Subcutaneous abdominal adipose tissue (tissue), 5 donors: ENCODE measurements around the gene LRRC39.
A peak's percentile ranks its signal among the peaks of the same experiment; 100 is the strongest.

Experiments
- H3K27ac ChIP-seq: one replicate; pipeline ENCODE4 v1.7.0; 2013; ENCODE audit warnings: low read depth, mild to moderate bottlenecking, inconsistent platforms, low read length, moderate library complexity
- H3K27me3 ChIP-seq, 5 donors: one replicate each; pipeline ENCODE4 v1.7.0; 2013; ENCODE audit warnings: low read length in 5 of 5, inconsistent platforms in 1 of 5; ENCODE audit not compliant: control insufficient read depth in 5 of 5, insufficient read depth in 4 of 5
- H3K36me3 ChIP-seq, 5 donors: one replicate each; pipeline ENCODE4 v1.7.0; 2013; ENCODE audit warnings: low read length in 5 of 5; ENCODE audit not compliant: control insufficient read depth in 5 of 5, insufficient read depth in 5 of 5
- H3K4me1 ChIP-seq, 5 donors: one replicate each; pipeline ENCODE4 v1.7.0; 2013; ENCODE audit warnings: low read length in 5 of 5, mild to moderate bottlenecking in 3 of 5, moderate library complexity in 1 of 5; ENCODE audit not compliant: control insufficient read depth in 5 of 5, insufficient read depth in 5 of 5
- H3K4me3 ChIP-seq, 5 donors: one replicate each; pipeline ENCODE4 v1.7.0; 2013; ENCODE audit warnings: low read length in 5 of 5, low read depth in 1 of 5
- H3K9ac ChIP-seq, 5 donors: one replicate each; pipeline ENCODE4 v1.7.0; 2013; ENCODE audit warnings: low read length in 5 of 5, mild to moderate bottlenecking in 4 of 5, moderate library complexity in 3 of 5
- H3K9me3 ChIP-seq, 5 donors: one replicate each; pipeline ENCODE4 v1.7.0; 2013; ENCODE audit warnings: low read length in 5 of 5; ENCODE audit not compliant: control insufficient read depth in 5 of 5
- donor health status: healthy.
- donor health status: healthy.
- donor health status: healthy.
- donor health status: healthy.
- donor health status: healthy.

Gene LRRC39

DNA sequence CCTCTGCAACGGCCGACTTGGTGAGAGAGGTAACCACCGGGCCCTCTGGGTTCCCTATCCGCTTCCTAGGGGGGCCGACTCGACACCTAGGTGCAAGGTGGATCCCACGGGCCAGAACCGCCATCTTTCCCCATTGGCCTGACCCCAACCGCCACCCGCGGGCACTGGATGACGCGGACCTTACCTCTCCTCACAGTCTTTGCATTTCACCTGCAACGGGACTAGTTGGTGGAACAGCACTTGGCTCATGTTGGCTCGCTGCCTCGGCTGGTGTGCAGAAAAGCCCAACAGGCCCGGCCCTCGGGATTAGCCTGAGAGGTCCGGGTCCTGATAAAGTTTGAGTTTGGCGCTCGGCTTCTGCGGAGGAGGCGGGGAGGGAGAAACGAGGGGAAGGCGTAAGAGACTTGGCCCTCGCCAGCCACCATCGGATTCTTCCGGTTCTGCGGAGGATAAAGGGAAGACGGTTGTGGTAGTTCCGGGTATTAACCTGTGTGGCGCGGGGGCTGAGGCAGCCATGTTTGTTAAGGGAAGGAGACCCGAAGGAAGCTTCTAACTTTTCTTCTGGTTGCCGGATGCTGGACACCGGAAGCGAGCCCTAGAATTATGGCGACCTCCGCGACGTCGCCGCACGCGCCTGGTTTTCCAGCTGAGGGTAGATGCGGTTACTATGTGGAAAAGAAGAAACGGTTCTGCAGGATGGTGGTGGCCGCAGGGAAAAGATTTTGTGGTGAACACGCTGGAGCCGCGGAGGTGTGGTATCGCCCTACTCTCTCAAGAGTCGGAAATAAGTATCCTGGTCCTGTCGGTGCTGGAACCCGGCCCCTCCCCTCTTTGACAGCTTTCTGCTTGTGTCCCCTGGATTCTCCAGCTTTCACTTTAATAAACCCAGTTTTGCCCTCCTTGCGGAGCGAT, 45.2 kb downstream of the LRRC39 start, which contains the start of the genes SASS6 and TRMT13:
TSS of gene SASS6 (minus strand) at position 365 of the 912 bp plus-strand sequence. CDS start at position 249, 116 bp downstream.
TSS of gene TRMT13 (plus strand) at position 598 of the 912 bp plus-strand sequence. CDS start at position 604, 6 bp downstream.
- Histone ChIP-seq H3K27ac (peak within 1 kb of the TSS; percentile 73), H3K9ac (peak within 1 kb of the TSS; percentile 48 to 85 (median 76)), H3K4me1 (peaks cover 2 to 19% (median 19%) of the 10 kb centered on the region in 5 donors), H3K9me3 (no peaks in the 10 kb centered on the region), H3K4me3 (peak within 1 kb of the TSS; percentile 84 to 97 (median 96)), H3K36me3 (peaks cover 5 to 11% (median 9%) of the 10 kb centered on the region in 5 donors), H3K27me3 (no peaks in the 10 kb centered on the region)

DNA sequence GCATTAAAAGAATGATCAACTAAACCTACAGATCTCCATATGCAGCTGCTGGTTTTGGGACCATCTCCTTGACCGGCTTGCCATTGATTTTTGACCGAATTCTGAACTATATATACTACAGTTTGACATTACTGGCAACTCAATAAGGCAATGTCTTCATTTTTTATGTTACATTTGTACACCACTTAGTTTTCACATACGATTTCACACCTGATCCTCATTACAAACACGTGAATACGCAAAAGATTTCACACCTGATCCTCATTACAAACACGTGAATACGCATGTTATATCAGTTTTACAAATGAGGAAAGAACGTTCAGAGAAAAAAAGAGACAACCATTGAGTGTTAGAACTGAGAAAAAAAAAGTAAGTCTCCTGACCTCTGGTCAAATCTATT, 46.4 kb downstream of the LRRC39 start:
- H3K9me3 ChIP-seq: no peaks in the 10 kb centered on the region
- no peak overlapping the region for H3K27ac ChIP-seq
- no peak overlapping the region for H3K9ac ChIP-seq
- H3K4me1 ChIP-seq: peaks cover 2 to 19% (median 19%) of the 10 kb centered on the region in 5 donors
- H3K36me3 ChIP-seq: no peaks in the 10 kb centered on the region
- H3K4me3 ChIP-seq: peak overlapping the region in 2 of 5 donors; percentile 96 to 97
- H3K27me3 ChIP-seq: no peaks in the 10 kb centered on the region

DNA sequence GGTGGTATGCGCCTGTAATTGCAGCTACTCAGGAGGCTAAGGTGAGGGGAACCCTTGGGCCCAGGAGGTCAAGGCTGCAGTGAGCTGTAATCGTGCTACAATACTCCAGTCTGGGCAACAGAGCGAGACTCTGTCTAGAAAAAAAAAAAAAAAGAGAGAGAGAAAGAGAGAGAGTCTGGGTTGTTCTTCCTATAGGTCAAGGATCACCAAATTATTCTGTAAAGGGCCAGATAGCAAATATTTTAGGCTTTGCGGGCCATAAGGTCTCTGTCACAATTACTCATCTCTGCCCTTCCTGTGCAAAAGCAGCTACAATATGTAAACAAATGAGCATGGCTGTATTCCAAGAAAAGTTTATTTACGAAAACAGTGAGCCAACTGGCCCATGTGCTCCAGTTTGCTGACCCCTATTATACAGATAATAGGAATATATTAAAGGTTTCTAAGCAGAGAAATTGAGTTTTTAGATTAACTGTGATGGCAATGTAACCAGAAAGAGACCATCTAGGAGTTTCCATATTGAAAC, 47.4 kb downstream of the LRRC39 start:
- peaks cover 2 to 19% (median 19%) of the 10 kb centered on the region in 5 donors for H3K4me1 ChIP-seq
- H3K27ac ChIP-seq: no peak overlapping the region
- H3K36me3 ChIP-seq: no peaks in the 10 kb centered on the region
- no peaks in the 10 kb centered on the region for H3K27me3 ChIP-seq
- no peak overlapping the region for H3K9ac ChIP-seq
- H3K9me3 ChIP-seq: no peaks in the 10 kb centered on the region
- no peak overlapping the region for H3K4me3 ChIP-seq

GRCh38 chr1:100127226-100127625, 50.8 kb downstream of the LRRC39 start:
- H3K9ac ChIP-seq: no peak overlapping the region
- H3K36me3 ChIP-seq: peaks cover 0 to 3% (median 0%) of the 10 kb centered on the region in 5 donors
- no peaks in the 10 kb centered on the region for H3K9me3 ChIP-seq
- H3K27ac ChIP-seq: no peak overlapping the region
- H3K4me3 ChIP-seq: no peak overlapping the region
- no peaks in the 10 kb centered on the region for H3K27me3 ChIP-seq
- peaks cover 0 to 6% (median 4%) of the 10 kb centered on the region in 5 donors for H3K4me1 ChIP-seq

- no peak overlapping the region for H3K9ac ChIP-seq
- no peaks in the 10 kb centered on the region for H3K27me3 ChIP-seq
- H3K36me3 ChIP-seq: peaks cover 0 to 13% (median 5%) of the 10 kb centered on the region in 5 donors
- no peak overlapping the region for H3K4me3 ChIP-seq
- H3K4me1 ChIP-seq: no peaks in the 10 kb centered on the region
- no peak overlapping the region for H3K27ac ChIP-seq
- H3K9me3 ChIP-seq: no peaks in the 10 kb centered on the region
Observed at GRCh38 chr1:100122177-100122576, 55.9 kb downstream of the LRRC39 start.

GRCh38 chr1:100115524-100115923, 62.5 kb downstream of the LRRC39 start:
- no peak overlapping the region for H3K9ac ChIP-seq
- H3K27me3 ChIP-seq: no peaks in the 10 kb centered on the region
- H3K4me1 ChIP-seq: no peaks in the 10 kb centered on the region
- no peak overlapping the region for H3K4me3 ChIP-seq
- peaks cover 0 to 13% (median 5%) of the 10 kb centered on the region in 5 donors for H3K36me3 ChIP-seq
- H3K9me3 ChIP-seq: no peaks in the 10 kb centered on the region
- H3K27ac ChIP-seq: no peak overlapping the region

- H3K4me1 ChIP-seq: no peaks in the 10 kb centered on the region
- no peaks in the 10 kb centered on the region for H3K9me3 ChIP-seq
- H3K4me3 ChIP-seq: no peak overlapping the region
- H3K27ac ChIP-seq: no peak overlapping the region
- no peaks in the 10 kb centered on the region for H3K27me3 ChIP-seq
- H3K9ac ChIP-seq: no peak overlapping the region
- peaks cover 0 to 16% (median 4%) of the 10 kb centered on the region in 5 donors for H3K36me3 ChIP-seq
Observed at GRCh38 chr1:100109554-100110066, 68.4 kb downstream of the LRRC39 start.

DNA sequence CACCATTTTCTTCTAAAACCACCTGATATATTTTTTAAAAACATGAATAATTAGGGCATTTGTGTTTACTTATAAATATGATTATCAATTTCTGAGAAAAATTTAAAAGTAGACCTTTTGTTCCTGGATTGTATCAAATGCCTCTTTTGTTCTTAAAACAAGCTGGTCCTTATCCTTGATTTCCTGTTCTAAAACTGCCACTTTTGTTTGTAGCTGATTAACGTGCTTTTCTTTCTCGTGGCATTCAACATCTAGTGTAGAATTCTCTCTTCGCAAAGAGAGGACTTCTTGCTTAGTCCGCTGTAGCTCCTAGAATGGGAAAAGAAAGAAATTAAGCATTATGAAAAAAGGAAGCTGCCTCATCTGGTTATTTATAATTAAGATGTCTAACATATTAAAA, 70.4 kb downstream of the LRRC39 start:
- H3K4me1 ChIP-seq: no peaks in the 10 kb centered on the region
- no peaks in the 10 kb centered on the region for H3K27me3 ChIP-seq
- no peak overlapping the region for H3K9ac ChIP-seq
- no peak overlapping the region for H3K4me3 ChIP-seq
- no peak overlapping the region for H3K27ac ChIP-seq
- H3K36me3 ChIP-seq: peaks cover 7 to 32% (median 14%) of the 10 kb centered on the region in 5 donors
- no peaks in the 10 kb centered on the region for H3K9me3 ChIP-seq

- no peak overlapping the region for H3K9ac ChIP-seq
- H3K36me3 ChIP-seq: peaks cover 12 to 42% (median 13%) of the 10 kb centered on the region in 5 donors
Observed at GRCh38 chr1:100101564-100101963, 76.5 kb downstream of the LRRC39 start.

DNA sequence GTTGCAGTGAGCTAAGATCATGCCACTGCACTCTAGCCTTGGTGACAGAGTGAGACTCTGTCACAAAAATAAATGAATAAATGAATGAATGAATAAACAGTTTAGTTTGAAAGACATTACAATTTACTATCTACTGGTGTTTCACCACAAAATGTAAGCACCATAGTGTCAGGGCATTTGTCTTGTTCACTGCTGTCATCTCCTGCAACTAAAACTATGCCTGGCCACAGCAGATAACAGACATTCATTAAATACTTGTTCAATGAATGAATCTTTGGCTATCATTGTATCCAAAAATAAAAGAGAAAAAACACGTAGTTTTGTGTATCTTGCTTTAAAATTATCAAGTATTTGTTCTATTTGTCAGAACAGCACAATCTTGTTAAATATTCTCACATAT, 77.9 kb downstream of the LRRC39 start:
- no peaks in the 10 kb centered on the region for H3K4me1 ChIP-seq
- no peak overlapping the region for H3K4me3 ChIP-seq
- no peak overlapping the region for H3K27ac ChIP-seq
- no peak overlapping the region for H3K9ac ChIP-seq
- no peaks in the 10 kb centered on the region for H3K27me3 ChIP-seq
- H3K36me3 ChIP-seq: peaks cover 9 to 35% (median 12%) of the 10 kb centered on the region in 5 donors
- peaks cover 0 to 1% (median 0%) of the 10 kb centered on the region in 5 donors for H3K9me3 ChIP-seq

More at GRCh38 chr1:100101564-100101963, 76.5 kb downstream of the LRRC39 start:
- H3K27ac ChIP-seq: no peak overlapping the region
- H3K4me1 ChIP-seq: no peaks in the 10 kb centered on the region
- no peaks in the 10 kb centered on the region for H3K27me3 ChIP-seq
- no peak overlapping the region for H3K4me3 ChIP-seq
- no peaks in the 10 kb centered on the region for H3K9me3 ChIP-seq
